Astrocyte (in vitro differentiated cells and primary cell): ENCODE results near the gene CA7.

ENCODE experiments used
- EZH2 ChIP-seq: IDR thresholded peaks from 2 replicates; pipeline ENCODE4 v1.6.1; 2012; ENCODE audit warnings: mild to moderate bottlenecking, low read length, inconsistent platforms; ENCODE audit not compliant: insufficient read depth
- TF ChIP-seq, protein P1 (sequence below): IDR thresholded peaks from 2 replicates; pipeline ENCODE4 v1.5.1; 2011; ENCODE audit warnings: low read depth, mild to moderate bottlenecking, inconsistent platforms, low read length, moderate library complexity; ENCODE audit not compliant: insufficient read depth

DNA sequence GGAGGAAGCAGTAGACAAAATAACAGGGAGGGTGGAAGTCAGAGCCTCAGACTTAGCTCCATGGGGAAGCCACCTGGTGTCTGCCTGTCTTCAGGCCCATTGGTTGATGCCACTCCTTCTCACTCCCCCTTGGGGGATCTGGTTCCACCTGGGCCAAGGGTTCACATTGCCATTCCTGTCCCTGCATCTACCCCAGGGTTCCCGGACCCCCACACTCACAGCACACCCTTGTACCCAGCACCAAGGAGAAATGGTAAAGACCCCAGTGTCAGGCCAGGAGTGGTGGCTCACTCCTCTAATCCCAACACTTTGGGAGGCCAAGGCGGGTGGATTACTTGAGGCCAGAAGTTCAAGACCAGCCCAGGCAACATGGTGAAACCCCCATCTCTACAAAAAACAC, 1.0 kb upstream of the CA7 start:
- TF ChIP-seq, protein P1, sequence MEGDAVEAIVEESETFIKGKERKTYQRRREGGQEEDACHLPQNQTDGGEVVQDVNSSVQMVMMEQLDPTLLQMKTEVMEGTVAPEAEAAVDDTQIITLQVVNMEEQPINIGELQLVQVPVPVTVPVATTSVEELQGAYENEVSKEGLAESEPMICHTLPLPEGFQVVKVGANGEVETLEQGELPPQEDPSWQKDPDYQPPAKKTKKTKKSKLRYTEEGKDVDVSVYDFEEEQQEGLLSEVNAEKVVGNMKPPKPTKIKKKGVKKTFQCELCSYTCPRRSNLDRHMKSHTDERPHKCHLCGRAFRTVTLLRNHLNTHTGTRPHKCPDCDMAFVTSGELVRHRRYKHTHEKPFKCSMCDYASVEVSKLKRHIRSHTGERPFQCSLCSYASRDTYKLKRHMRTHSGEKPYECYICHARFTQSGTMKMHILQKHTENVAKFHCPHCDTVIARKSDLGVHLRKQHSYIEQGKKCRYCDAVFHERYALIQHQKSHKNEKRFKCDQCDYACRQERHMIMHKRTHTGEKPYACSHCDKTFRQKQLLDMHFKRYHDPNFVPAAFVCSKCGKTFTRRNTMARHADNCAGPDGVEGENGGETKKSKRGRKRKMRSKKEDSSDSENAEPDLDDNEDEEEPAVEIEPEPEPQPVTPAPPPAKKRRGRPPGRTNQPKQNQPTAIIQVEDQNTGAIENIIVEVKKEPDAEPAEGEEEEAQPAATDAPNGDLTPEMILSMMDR: no peak
- TF ChIP-seq EZH2: no peak
